GM18951 (cell line): ENCODE results near the gene UBAC1.

Source experiments
- POLR2A ChIP-seq: IDR thresholded peaks from 4 replicates; pipeline ENCODE4 v1.6.1; 2011; ENCODE audit warnings: mild to moderate bottlenecking; ENCODE audit not compliant: insufficient read length, insufficient read depth; ENCODE audit errors: extremely low read depth
- in situ Hi-C: fragments of 300-500 bp; cut with MboI; formaldehyde crosslinking; loops from one replicate; pipeline ENCODE4 v1.12.0; 2022; ENCODE audit warnings: low sequenced_read_pairs, mixed read lengths, inconsistent platforms; ENCODE audit not compliant: unreplicated experiment

Gene UBAC1

DNA sequence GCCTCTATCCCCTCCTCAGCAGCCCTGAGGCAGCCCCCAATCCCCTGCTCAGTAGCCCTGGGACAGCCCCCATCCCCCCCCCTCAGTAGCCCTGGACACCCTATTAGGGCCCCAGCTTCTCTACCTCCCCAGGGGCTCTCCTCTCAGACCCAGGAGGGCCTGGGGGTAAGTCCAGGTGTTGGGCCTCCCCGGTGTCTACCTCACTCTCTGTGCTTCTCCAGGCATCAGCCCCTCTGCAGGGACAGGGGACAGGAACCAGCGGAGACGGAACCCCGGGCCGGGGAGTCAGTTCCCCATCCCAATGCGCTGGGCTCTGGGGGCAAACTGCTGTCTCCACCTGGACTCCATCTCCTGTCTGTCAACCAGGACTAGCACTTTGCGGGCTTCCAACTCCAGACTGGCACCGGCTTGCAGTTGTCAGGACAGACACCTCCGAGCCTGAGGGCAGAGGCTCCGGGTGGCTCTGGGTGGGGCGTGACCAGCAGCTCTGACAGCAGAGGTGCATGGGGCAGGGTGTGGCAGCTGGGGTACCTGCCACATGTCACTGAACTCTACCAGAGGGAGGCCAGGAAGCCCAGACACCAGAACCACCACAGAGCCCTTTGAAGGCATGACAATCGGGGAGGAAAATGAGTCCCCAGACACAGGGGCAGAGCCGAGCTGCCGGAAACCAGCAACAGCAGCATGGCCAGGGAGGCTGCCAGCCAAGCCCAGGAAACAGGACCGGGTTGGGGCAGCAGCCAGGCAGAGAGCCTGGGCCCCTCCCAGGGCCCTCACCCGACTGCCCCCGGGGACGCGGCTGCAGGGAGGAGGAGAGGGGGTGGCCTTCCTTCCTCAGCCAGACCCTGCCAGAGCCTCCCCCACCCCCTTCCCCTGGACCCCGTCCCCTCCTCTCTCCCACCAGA is 17.7 kb upstream of the UBAC1 start:
- TF ChIP-seq POLR2A, result no peak
- in situ Hi-C loops, result no loop called here

DNA sequence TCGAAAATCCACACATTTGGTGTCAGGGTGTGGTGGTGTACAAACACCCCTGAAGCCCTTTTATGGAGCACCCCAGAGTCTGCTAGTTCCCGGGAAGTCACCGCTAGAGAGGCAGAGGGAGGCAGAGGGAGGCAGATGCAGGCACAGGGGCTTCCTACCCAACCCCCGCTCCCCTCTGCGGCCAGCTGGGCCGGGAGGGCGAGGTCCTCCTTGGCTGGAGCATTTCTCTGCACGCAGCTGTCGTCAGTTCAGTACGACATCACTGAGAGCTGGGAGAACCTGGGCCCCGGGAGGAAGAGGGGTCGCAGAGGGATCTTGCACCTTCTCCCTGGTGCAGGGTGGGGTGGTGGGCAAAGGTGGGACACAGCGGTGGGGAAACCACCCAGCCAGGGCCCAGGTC is 15.8 kb upstream of the UBAC1 start:
- in situ Hi-C loops, result no loop called here
- no peak for TF ChIP-seq POLR2A

DNA sequence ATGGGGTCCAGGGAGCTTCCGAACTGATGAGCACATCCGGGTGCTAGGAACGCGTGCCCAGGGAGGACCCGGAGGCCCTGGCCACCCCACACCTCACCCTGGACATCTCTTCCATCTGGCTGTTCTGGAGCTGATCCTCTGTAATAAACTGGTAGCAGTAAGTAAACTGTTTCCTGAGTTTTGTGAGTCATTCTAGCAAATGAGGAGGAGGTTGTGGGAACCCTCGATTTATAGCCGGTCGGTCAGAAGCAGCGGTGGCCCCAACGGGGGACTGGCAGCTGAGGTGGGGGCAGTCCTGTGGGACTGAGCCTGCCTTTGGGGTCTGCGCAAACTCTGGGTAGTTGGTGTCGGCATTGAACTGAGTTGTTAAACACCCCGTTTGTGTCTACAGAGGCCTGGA is 15.4 kb upstream of the UBAC1 start:
- in situ Hi-C loops, result no loop called here
- no peak for TF ChIP-seq POLR2A

DNA sequence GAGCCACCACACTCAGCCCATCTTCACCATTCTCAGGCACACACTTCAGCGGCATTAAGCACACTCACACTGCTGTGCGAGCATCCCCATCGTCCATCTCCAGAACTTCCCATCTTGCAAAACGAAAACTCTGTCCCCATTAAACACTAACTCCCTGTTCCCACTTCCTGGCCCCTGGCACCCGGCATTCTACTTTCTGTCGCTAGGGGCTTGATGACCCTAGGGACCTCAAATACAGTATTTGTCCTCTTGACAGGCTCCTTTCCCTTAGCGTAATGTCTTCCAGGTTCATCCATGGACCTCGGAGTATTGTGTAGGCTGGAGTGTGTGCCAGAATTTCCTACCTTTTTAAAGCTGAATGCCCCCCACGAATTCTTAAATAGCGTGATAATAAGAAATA is 14.7 kb upstream of the UBAC1 start:
- no peak for TF ChIP-seq POLR2A
- in situ Hi-C loops, result no loop called here

GRCh38 chr9:135974220-135974573 is 13.0 kb upstream of the UBAC1 start:
- no peak for TF ChIP-seq POLR2A
- in situ Hi-C loops, result no loop called here

GRCh38 chr9:135973277-135974219 is 12.4 kb upstream of the UBAC1 start:
- in situ Hi-C loops, result no loop called here
- no peak for TF ChIP-seq POLR2A

- in situ Hi-C loops, result no loop called here
- TF ChIP-seq POLR2A, result no peak
Observed at GRCh38 chr9:135971892-135972291, 10.7 kb upstream of the UBAC1 start.

DNA sequence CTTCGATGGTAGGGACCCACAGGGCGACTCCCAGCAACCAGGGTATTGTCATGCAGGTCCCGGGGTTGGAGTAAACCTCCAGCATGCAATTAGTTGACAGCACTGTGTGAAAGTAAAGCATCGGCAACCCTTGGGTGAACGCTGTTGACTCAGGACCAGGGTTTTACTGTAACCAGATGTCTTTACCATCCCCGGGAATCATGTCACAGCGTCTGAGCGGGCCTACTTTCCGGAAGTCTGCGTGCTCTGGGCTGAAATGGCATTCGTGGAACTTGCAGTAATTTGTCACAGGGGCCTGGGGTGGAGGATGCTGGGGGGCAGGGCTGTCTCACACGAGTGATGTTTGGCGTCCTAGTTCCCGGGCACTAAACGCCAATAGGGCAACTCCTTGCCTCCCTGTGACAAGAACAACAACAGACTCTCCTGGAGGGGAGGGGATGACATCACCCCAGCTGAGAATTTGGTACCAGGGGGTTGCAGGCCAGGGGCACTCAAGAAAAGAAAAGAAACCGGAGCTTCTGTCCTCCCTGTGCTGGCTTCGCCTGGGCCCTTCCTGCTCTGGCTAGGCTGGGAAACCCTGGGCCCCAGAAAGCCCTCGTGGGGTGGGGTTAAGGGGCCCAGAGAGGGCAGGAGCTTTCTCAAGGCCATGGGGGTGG is 10.1 kb upstream of the UBAC1 start:
- no peak for TF ChIP-seq POLR2A
- in situ Hi-C loops, result no loop called here

DNA sequence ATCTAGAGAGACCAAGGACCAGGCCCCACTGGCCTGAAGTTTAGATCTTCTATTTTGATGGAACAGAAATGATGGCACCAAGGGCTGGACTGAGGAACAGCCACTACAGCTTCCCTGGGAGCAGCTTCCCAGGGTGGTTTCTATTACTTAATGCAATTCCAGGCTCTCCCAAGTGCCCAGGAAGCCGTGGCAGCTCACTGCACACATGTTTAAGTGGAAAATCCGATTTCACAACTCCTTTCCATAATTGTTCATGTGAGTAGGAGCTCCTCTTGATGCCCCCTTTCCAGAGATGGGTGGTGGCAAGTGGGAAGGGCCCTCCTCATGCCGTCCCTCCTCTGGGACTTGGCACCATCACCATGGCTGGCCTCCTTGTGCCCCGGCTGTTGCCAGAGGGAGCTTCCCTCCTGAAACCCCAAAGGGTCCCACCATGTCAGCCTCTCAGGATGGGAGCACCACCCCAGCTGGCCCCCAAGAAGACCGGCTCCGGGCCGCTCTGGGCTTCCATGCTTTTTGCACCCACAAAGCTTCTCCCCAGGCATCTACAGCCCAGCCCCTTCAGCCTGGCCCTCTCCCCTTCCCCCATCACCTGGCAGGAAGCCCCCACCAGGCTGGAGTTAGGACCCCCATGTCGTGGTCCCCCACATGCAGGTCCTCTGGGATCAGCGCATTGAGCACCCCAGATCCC is 9.1 kb upstream of the UBAC1 start:
- in situ Hi-C loops, result no loop called here

GRCh38 chr9:135969064-135969683 is 8.0 kb upstream of the UBAC1 start:
- TF ChIP-seq POLR2A, result no peak
- in situ Hi-C loops, result loop anchor here (10.0 kb wide), 1 partner anchor 146 kb away; the partner anchor contains the start of gene TMEM250

More for the DNA sequence above, 9.1 kb upstream of the UBAC1 start:
- no peak for TF ChIP-seq POLR2A

GRCh38 chr9:135968601-135969000 is 7.4 kb upstream of the UBAC1 start:
- in situ Hi-C loops, result loop anchor here (10.0 kb wide), 1 partner anchor 146 kb away; the partner anchor contains the start of gene TMEM250
- no peak for TF ChIP-seq POLR2A

DNA sequence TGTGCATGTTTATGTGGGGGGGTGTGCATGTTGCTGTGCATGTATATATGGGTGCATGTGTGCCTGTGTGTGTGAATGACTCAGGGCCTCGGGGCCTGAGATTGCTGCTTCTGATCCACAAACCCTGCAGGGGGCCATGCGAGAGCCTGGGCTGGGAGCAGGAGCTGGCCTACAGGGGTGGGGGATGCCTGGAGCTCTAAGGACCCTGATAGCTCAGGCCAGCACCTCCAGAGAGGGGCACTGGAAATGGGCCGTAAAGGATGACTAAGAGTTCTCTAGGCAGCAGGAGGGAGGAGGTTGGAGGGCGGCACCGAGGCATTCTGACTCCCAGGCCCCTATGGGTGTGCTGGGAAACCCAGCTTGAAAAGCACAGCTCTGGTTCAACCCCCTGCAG is 6.9 kb upstream of the UBAC1 start:
- TF ChIP-seq POLR2A, result no peak
- in situ Hi-C loops, result loop anchor here (10.0 kb wide), 1 partner anchor 147 kb away; the partner anchor contains the start of gene TMEM250

- in situ Hi-C loops, result loop anchor here (10.0 kb wide), 1 partner anchor 148 kb away; the partner anchor contains the start of gene TMEM250
Observed at GRCh38 chr9:135966916-135967260, 5.7 kb upstream of the UBAC1 start.
